GM19468 (cell line): ENCODE measurements around the gene ITFG1.
A peak's percentile ranks its signal among the peaks of the same experiment; 100 is the strongest.
"Not testable (repeated sequence)": the region's sequence is repeated elsewhere in the genome, so short reads cannot be mapped to it uniquely, and the experiment has no call there.

Experiments
- ATAC-seq: cut with Tn5 transposase; IDR thresholded peaks from one replicate; pipeline ENCODE4 v1.9.1; 2021; ENCODE audit warnings: mild to moderate bottlenecking, moderate library complexity, moderate number of reproducible peaks; ENCODE audit not compliant: unreplicated experiment; ENCODE audit errors: extremely low read depth

Gene ITFG1

DNA sequence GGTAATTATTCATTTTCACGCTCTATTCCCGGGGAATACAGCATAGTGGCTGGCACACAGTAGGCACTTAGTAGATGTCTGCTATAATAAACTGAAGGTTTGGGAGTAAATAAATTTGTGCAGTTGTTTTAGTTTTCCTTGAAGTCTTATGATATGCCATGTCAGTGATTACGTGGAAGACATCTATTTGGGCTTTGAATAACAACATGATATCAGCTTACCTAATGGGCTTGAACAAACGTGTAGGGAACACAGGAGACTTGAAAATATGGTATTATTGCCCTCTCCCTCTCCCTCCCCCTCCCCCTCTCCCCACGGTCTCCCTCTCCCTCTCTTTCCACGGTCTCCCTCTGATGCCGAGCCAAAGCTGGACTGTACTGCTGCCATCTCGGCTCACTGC is 280.8 kb downstream of the ITFG1 start:
- no peak for ATAC-seq

DNA sequence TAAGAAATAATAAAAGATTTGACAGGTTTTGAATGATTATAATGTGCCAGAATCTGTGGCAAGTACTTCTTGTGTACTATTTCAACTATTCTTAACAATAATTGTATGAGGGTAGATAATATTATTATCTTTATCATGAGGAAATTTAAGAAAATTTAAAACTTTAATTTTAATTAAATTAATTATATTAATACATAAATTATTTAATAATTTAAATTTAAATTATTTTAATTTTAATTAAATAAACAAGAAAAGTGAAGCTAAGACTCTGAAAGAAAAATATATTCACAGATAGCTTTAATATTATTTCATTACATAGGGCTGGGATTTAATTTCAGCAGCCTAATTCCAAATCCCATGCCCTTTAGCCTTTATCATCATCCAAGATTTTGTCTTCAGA is 285.7 kb downstream of the ITFG1 start:
- no peak for ATAC-seq

DNA sequence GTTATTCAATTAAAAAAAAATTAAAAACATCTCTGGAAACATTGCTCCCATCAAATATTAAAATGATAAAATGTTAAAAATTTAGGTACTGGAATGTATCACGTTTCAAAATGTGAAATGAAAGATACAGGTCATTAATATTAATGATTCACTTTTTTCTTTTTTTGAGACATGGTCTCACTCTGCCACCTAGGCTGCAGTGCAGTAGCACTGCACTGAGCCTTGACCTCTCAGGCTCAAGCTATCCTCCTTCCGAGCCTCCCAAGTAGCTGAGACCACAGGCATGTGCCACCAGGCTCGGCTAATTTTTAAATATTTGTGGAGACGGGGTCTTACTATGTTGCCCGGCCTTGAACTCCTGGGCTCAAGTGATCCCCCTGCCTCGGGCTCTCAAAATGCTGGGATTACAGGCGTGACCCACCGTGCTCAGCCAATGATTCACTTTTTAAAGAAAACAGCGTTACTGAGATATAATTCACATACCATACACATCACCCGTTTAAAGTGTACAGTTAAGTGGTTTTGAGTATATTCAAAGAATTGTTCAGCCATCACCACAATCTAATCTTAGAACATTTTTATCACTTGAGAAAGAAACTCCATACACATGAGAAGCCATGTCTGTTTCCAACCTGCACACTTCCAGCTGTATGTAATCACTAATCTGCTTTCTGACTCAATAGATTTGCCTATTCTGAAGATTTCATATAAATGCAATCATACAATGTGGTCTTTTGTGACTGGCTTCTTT is 298.0 kb downstream of the ITFG1 start:
- ATAC-seq: no peak

DNA sequence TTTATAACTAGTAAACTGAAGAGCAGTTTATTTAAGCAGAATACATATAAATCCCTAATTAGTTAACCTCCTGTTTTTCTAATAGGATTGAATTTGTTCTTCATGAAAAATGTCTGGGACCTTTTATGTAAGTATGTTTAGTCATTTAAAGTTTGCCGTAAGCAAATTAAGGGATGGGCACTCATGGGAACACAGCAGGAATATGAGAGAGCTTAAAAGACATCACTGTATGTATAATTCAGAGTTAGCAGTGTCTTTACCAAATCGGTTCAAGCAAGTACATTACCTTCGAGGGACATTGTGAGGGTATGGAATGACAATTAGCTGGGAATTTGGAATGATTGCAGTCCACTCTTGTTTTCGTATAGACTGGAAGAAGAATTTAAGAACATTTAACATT is 299.4 kb downstream of the ITFG1 start:
- no peak for ATAC-seq

DNA sequence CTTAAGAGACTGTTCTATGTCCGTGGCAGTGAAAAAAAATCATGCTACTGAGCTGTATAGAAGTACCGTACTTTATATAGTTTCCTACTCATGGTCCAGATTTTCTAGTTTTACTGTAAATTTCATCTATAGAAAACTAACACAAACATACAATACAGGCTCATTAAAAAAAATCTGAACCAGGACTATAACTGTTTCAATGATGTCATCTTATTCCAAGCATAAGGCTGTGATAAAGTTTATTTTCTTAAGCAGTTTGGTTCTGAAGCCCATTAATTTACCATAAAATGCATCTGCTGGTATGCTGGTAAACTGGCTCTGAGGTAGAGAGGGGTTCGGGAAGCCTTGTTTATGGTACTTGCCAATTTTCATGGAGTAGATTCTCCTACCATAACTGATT is 300.4 kb downstream of the ITFG1 start:
- no peak for ATAC-seq

DNA sequence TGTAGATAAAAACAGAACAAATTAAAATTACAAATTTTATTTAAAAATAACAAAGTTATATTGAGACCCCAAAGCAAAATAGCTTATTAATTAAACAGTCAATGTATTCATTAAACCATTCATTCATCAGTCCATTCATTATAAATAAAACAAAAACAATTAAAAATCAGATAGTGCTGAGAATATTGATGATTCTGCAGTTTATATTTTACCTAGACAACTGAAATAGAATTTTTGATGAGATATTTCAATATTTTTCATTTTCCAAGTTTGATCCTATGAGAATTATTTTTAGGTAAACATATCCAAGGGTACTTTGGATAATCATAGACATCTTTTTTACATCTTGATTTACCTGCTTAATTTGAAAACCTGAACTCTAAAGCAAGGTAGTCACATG is 301.9 kb downstream of the ITFG1 start:
- ATAC-seq: no peak

DNA sequence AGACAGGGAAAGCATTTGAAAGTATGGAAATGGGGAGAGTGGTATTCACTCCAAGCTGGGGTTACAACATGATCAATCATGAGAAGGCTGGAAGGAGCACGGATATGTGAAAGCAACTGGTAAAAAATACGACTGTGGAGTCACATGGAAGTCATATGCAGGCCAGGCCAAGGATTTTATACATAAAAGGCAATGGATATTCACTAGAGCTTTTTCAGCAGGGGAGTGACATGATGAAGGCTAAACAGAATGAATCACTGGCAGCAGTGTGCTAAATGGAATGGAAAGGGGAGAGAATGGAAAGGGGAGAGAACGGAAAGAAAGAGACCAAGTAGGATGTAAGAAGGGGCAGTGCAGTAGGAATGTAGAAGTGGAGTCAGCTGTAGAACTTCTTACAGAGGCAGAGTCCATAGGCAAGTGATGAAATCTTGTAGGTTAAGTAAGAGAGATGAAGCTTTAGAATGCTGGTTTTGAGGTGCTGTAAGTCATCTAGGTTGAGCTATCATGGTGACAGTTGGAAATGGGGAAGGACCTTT is 304.1 kb downstream of the ITFG1 start:
- no peak for ATAC-seq

DNA sequence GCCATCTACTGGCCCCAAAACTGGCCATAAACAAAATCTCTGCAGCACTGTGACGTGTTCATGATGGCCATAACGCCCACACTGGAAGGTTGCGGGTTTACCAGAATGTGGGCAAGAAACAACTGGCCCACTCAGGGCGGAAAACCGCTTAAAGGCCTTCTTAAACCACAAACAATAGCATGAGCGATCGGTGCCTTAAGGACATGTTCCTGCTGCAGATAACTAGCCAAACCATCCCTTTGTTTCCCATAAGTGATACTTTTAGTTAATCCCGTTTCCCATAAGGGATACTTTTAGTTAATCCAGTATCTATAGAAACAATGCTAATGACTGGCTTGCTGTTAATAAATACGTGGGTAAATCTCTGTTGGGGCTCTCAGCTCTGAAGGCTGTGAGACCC is 308.4 kb downstream of the ITFG1 start:
- ATAC-seq: not testable (repeated sequence)

DNA sequence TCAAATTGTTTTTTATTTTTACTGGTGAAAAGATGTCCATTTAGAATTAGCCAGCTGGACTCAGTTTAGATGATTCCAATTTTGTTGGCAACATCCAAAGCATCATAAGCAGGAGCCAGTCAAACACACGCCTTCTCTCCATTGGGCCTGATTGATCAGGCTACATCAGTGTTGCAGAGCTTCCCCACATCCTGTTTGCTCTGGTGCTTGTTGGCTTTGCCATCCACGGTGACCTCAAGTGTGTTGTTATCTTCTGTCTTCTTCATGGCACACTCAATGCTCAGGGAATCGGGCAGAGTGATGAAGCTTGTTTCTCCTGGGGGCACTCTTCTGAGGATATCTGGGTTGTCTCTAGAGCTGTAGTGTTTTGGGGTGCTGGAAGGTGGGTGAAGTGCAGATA is 310.8 kb downstream of the ITFG1 start:
- no peak for ATAC-seq

DNA sequence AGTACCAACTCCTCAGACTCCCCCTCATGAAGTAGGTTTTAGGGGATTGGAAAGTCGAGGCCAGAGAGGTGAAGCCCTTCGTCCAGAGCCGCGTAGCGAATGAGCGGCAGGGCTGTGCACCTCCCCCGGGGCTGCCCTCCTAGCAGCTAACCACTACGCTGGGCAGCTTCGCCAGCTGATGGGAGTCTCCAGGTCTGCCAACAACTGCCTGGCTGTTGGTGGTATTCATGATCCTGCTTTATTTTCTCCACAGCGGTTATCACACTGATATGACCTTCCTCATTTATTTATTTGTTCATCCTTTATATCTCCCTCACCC is 316.3 kb downstream of the ITFG1 start:
- ATAC-seq: no peak

DNA sequence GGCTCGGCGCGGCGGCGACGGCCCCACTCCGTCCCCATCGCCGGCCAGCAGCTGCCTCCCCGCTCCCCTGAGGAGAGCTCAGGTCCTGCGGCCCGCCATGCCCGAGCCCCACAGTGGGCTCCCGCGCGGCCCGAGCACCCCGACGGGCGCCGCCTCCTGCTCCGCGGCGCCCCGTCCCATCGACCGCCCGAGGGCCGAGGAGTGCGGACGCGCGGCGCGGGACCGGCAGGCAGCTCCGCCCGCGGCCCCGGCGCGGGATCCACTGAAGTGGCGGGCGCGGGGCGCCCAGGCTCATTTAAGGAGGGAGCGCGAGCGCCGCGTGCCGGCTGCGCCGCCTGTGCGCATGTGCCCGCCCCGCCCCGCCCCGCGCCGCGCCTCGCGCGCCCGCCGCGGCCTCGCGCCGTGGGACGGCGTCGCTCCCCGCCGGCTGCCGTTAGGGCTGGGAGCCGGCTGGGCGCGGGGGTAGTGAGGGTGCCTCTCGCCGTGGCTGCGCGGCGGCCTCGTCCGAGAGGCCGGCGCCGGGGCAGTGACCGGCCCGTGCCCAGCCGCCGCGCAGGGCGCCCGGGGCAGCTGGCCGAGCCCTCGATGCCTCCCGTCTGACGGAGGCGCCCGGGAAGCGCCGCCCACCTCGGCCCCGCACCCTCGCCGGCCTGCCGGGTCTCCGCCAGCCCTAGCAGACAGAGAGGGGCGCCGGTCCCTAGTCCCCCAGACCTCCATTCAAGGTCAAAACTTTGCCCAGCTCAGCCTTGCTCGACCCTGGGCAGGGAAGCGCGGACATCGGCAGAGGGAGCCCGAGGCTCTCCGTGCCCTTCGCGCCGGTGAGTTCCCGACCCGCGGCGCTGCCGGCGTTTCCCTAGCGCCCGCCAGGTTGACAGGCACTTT is 316.9 kb downstream of the ITFG1 start, which contains the start of gene NETO2:
NETO2 (minus strand) TSS at position 269 of the 882 bp plus-strand sequence. CDS start 333 bp downstream, outside the sequence.
- peak; percentile 38 for ATAC-seq

DNA sequence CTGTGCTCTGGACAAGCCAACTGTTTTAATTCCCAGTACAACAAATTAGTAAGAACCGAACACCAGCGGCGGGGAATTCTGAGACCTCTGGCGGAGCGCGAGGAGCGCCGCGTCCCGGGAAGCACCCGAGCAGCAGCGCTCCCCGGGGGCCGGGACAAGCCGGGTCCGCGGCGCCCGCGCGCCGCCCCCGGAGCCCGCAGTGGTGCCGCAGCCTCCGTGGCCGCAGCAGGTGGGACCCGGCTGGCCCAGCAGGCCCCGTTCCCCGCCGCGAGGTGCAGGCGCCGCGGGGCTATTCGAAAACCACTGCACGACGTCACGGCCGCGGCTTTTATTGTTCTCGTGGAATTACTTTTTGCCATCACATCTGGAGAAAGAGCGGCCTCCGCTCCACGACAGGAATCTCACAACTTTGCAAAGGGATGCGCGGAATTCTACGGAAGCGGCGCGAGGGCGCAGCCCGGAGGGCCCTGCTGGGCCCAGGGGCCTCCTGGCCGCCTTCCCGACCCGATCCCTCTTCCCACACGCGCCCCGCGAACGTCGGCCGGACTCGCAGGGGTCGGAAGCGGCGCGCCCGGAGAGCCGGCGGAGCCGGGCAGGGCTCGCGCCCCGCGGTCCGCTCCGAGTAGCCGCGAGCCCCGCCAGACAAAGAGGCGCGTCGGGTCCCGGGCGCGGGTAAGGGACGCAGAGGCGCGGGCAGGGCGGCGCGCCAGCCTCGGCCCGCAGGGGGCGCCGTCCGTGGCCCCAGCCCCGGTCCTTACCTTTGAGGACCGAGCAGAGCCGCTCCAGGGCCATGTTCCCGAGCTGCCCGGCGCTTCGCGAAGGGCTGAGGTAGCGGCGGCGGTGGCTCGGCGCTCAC is 317.8 kb downstream of the ITFG1 start:
- peak; percentile 29 for ATAC-seq

DNA sequence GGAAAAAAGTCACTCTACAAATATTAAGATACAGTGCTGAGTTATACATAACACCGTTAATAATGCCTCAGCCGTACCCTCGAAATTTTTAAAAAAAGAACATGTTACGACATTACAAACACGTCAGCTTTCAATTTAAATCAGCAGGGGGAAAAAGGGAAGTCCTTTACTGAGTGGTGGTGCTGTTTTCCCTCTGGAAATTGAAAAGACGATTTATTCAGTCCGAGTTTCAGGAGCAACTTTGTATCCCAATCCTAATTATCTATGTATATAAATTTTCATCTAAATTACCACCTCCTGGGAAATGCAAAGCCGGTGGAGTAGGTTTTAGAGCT is 318.4 kb downstream of the ITFG1 start:
- no peak for ATAC-seq

DNA sequence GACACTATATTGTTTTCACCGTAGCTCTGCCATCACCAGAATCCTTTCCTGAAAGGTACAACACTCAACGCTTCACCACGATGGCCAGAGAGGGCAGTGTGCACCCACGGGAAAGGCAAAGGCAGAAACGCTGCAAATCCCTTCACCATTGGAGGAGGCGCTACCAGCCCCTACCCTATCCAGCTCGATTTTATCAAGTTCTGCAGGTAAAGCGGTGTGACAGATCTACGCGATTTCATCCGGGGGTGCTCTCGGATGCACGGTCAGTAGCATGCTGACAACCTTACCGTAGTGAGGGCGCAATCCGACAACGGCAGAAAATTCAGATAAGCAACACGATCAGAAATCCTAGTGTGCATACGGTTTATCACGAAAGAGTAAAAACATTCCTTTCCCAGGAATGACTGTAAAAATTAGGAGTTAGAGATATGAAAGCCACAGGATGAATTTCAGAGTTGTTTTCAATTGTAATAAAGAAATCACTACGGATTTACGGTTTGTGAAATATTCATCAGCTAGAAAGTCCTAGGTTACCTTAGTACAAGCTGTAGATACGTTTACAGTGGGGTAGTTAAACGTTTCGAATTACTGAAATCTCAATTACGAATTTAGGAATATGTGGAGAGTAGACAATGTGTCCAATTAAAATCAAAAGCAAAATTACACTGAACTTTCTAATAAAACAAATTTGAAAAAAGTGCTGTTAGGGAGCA is 318.9 kb downstream of the ITFG1 start:
- ATAC-seq: peak; percentile 47

DNA sequence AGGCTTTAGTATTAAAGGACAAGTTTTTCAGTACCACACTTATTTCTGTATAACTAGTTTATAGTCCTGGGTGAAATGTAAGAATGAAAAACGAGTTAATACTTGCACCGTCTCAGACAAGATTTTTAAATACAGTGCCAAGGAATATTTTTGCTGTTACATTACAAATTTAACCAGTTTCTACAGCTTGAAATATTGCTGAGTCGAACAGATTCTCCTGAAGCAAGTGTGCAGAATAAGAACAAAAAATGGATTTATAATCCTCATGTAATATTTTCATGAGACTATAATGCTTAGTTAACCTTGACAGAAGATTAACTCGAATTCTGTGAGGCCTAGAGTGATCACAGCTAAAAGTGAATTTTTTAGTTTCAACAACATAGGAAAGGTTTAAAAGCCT is 320.2 kb downstream of the ITFG1 start:
- ATAC-seq: no peak

DNA sequence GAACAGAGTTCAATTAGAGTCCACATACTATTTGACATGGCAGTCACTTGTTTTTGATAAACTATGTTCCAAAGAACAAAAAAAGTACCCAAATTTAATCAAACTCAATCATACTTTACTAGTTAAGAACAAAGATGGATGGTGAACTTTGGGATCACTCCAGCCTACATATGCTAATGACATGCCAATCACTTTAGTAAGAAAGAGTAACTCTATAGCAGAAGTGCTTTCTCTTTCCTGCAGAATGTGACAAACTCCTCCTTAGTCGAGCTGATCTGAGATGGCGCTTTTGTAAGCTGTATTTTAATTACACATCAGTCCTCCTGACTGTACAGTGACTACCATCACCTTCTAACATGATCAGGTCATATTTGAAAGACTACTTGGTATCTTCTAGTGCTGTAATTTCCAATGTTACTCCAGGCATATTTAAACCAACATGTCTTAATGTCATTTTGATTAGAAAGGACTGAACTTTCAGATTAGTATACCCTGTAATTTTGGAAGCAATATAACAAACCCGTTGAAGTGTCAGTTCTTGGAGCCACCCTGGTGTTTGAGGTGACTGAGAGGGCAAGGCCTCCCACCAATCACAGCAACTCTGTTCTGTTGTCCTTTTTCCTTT is 321.2 kb downstream of the ITFG1 start:
- no peak for ATAC-seq

DNA sequence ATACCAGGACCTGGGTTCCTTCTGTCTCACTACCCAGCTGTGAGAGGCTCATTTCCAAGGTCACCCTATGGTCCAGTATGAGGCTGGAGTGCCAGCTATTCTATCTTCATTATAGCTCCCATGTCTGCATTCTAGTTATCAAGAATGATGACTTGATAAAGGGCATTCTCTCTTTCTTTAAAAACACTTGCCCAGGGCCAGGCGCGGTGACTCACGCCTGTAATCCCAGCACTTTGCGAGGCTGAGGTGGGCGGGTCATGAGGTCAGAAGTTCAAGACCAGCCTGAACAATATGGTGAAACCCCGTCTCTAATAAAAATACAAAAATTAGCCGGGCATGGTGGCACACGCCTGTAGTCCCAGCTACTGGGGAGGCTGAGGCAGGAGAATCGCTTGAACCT is 322.9 kb downstream of the ITFG1 start:
- ATAC-seq: not testable (repeated sequence)

DNA sequence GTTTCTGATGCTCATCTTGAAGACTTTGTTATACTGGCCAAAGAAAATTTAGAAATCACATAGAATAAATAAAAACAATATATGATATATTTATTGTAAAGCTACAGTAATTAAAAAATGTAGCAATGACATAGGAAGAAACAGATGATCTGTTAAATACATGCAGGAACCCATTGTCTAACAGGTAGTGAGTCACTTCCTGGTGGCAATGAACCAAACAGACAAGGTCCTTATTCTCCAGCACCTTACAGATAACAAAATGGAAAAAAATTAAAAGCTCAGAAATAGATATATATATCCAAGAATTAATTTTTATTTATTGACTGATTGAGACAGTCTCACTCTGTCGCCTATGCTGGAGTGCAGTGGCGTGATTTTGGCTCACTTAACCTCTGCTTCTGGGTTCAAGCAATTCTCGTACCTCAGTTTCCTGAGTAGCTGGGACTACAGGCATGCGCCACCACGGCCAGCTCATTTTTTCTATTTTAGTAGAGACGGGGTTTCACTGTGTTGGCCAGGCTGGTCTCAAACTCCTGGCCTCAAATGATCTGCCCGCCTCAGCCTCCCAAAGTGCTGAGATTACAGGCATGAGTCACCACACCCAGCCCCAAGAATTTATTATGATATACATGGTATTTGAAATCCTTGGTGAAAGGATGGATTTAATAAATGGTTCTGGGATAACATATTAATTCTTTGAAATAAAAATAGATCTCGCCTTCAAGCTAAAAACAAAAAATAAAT is 324.6 kb downstream of the ITFG1 start:
- no peak for ATAC-seq

DNA sequence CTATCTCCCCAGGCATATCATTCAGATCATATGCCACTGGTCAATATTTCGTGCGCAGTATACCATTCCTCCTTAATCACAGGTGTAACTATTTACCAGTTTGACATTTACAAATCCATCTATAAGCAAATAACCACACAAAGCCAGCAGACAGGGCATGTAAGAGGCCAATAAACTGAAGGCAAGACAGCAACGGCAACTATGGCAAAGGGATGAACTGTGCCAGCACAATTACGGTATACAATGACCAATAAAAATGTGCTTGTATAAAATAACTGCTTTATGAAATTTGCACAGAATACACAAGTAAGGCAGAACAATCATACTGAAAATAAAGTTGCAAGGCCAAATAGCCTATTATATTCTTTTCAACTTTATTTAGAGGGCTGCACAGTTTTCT is 326.3 kb downstream of the ITFG1 start:
- ATAC-seq: no peak
